GM19238 (cell line): ENCODE results near the gene VTA1.
A peak's percentile ranks its signal among the peaks of the same experiment; 100 is the strongest.
"Not testable (repeated sequence)": the region's sequence is repeated elsewhere in the genome, so short reads cannot be mapped to it uniquely, and the experiment has no call there.

Experiments used
- DNase-seq: peaks from one replicate; pipeline ENCODE4 v3.0.0; 2011; ENCODE audit warnings: low spot score; ENCODE audit not compliant: insufficient read length

The VTA1 gene

GRCh38 chr6:142225115-142225514 is 78.1 kb downstream of the VTA1 start:
- DNase-seq: no peak

DNA sequence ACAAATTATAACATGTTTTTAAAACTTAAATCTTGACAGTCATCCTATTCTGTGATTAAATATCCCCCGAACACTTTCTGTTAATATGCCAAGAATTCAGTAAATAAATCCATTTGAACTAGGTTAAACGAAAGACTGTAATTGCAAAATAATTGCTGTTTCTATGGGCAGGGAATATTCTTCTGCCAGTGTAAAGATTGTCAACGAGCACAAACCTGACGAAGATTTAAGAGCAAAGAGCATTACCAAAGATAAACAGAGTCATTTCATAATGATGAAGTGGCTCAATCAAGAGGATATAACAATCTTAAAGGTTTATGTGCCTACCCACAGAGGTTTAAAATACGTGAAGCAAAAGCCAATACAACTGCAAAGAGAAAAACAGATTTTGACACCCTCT is 78.5 kb downstream of the VTA1 start:
- DNase-seq: no peak

DNA sequence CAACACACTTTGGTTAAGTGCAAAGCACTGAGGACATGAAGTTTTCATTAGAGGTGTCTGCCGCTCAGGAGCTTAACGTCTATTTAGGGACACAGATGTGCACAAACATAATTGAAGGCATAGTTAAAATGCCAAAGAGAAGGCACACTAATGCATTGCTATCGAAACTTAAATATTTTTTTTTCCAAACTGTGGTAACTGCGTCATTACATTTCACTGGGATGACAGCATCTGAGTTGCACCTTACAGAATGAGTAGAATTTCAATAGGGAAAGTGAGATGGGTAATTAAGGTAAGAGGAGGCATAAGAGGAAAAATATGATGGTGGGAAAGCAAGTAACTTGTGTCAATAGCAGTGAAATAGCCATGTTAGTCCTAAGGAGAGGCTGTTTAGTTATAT is 79.7 kb downstream of the VTA1 start:
- DNase-seq: no peak

- not testable (repeated sequence) for DNase-seq
Measured at GRCh38 chr6:142229518-142230270, 82.6 kb downstream of the VTA1 start.

- DNase-seq: not testable (repeated sequence)
Measured at GRCh38 chr6:142232206-142233044, 85.4 kb downstream of the VTA1 start.

DNA sequence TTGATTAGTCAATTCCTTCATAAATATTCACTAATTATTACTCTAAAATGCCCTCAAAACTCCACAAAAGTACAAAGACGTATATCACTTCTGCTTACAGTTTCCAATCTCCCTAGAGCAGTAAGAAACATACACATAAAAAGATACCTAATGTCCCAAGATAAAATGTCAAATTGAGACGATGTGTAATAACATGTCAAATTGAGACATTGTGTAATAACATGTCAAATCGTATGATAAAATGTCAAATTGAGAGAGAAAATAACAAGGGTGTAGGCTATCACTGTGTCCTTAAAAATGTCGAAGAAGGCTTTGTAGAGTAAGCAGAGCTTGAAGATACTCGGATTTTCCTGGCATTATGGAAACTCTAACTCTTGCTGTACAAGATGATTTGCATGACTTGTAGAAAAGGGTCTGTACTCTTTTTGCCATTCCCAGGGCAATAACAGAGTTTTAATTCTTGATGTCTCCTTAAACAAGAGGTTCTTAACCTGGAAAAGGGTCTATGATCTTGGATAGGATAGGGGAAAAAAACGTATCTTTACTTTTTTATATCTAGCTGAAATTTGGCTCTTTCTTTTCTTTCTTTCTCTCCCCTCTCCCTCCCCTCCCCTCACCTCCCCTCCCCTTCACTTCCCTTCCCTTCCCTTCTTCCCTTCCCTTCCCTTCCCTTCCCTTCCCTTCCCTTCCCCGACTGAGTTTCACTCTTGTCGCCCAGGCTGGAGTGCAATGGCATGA is 87.1 kb downstream of the VTA1 start:
- DNase-seq: no peak

- DNase-seq: no peak
Measured at GRCh38 chr6:142235272-142235671, 88.2 kb downstream of the VTA1 start.

DNA sequence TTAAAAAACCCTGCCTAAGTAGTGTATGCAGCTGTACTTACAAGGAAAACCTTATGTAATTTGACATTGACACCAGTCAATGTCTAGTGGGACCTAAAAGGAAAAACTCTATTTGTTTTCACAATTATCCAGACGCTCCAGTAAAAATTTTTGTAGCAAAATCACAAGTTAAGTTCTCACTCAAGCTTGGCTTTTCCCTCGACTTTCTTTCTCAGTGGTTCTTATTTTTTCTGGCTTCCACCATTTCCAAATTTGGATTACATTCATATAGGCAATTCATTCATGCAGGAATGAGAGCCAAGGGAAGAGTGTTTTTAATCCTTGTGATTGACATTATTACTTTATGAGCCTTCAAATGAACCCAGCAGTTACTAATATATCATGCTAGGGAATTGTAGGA is 88.7 kb downstream of the VTA1 start:
- no peak for DNase-seq

- DNase-seq: no peak
Measured at GRCh38 chr6:142236691-142237090, 89.6 kb downstream of the VTA1 start.

DNA sequence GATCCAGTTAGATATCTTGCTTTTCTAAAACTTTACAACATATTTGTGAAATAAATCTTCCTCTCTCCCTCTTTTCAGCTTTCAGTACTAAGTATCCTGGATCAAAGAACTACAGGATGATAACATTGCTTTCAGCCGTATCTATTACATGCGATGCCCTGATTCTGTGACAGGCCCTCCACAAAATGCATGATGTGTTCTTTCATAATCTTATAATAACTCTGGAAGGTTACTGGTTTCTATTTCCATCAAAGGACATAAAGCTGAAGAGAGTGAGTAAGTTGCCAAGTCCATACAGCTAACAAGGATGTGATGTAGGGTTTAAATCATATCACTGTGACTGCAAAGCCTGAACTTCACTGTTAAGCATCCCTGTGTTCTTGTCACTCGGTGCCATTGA is 91.8 kb downstream of the VTA1 start:
- DNase-seq: no peak

DNA sequence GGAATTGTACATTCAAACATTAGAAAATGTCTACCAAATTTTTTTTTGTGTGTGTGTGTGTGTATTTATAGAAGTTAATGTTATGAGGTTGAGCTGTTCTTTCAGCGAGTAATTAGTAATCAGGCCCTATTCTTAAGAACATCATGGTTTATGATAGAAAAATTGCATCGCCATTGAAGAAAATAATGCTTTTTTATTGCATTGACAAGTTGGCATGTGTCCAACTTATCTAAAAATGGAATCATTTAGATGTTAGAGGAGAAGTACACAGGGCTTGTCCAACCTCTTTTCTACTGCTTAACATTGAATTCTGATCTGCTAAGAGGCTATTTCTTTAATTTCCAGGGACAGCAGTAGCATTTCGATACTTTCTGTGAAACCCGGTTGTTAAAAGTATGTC is 93.1 kb downstream of the VTA1 start:
- no peak for DNase-seq

DNA sequence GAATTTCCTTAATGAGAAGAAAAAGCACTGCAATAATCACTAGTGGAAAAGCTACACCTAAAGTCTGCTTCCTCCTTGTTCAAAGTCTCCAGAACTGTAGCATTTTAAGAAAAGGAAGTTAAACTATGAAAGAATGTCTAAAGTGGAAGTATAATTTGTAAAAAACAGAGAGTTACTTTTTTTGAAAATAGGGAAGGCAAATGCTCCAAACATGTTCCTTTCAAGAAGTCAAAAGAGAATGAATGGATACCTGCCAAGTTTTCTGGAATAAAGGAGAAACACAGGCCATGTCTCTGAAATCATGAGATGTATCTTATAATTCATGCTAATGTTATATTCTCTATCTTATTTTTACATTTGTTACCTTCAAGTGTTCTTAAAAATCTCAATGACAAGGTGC is 94.0 kb downstream of the VTA1 start:
- DNase-seq: no peak

GRCh38 chr6:142242269-142242668 is 95.2 kb downstream of the VTA1 start:
- DNase-seq: no peak

- peak; percentile 4 for DNase-seq
Measured at GRCh38 chr6:142246960-142247359, 99.9 kb downstream of the VTA1 start.

DNA sequence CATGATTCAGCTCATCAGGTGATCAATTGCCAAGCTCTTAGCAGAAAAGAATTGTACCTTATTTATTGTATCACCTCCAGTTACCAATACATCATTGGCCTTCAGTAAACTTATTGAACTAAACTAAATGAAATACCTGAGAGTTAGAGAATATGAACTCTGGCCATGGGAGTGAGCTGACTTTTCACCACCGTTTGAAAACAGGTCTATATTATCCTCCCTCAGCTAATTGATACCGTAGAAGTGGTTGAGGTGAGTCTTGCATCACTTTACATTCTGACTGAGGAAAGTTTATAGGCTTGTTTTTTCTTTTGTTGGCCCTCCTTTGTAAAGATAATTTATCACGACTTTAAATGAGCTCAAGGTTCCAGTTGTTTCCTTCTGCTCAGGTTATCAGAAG is 102.2 kb downstream of the VTA1 start:
- DNase-seq: no peak

DNA sequence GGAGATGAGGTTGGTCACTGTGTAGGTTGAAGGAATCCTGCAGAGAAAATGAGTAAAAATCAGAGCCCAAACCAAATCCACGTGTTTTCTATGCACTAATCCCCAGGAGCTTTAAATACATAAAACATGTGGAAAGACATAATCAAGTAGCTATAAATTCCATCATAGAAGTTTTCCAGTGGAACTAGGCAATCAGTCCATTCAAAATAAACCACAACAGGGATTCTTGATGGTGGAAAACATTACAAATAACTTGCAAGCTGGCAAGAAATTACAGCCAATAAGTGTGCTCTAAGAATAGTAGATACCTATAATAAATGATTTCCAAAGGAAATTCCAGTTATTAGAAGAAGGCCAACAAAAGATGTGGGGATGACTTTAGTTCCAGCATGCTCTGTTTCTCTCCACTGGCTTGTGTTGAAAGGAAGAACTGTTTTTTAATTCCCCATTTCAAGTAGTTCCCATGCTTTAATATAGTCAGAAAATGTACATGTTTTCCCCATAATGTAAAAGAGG is 104.9 kb downstream of the VTA1 start:
- no peak for DNase-seq

DNA sequence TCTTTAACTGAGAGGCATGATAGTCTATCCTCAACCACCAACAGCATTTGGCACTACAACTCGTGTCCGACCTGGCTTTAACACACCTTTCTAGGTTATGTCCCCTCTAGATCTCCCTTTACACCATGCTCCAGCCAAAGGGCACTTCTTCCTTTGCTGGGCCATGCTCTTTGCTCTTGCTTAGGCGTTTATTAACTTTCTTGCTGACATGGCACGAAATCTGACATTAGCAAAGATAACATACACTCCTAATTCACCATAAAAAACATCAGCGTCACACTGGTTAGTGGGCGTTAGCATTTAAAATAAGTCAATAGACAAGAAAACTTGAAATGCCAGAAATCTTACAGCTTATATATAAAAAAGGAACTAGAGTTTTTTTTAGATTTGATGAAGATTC is 107.5 kb downstream of the VTA1 start:
- no peak for DNase-seq

DNA sequence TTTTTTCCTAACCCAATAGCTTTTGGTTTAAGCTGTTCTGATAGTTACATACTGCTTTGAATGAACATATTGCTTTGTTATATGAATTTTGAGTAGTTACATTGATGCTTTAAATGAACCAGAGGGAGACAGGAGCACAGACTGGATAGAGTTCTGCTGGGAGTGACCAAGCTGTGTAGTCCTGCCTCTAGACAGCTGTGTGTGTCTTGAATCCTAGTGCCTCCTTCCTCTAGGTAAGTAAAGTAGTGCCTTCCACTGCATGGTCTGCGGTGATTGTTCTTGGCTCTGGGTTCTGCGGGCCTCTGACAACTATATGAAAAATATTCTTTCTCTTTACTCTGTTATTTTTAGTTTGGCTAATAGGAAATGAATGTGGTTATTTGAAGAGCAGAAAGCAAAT is 108.7 kb downstream of the VTA1 start:
- DNase-seq: no peak

- no peak for DNase-seq
Measured at GRCh38 chr6:142258305-142258704, 111.2 kb downstream of the VTA1 start.

GRCh38 chr6:142258757-142259156 is 111.7 kb downstream of the VTA1 start:
- DNase-seq: no peak

DNA sequence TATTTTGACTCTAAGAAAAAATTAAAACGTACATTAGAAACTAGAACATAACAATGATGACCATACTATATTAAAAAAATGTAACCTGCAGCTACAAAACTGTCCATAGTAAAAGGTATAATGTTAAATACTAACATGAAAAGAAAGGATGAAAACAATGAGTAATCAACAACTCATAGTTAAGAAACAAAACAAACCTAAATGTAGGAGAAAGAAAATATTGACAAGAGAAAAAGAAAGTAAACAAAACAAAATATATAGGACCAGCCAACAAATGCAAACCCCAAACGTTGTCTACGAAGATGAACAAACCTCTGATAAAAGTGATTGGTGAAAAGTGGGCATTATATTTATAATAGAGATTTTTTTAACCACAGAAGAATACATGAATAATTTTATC is 113.7 kb downstream of the VTA1 start:
- DNase-seq: no peak

DNA sequence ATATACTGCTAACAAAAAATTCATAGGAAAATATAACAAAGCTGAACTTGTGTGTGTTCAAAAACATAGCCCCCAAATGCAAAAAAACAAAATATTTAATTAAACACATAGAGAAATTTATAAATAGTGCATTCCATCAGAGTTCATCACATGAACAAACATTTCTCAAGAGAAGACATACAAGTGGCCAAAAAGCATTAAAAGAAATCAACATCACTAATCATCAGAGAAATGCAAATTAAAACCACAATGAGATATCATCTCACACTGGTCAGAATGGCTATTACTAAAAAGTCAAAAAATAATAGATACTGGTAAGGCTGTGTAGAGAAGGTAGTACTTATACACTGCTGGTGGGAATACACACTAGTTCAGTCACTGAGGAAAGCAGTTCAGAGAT is 115.2 kb downstream of the VTA1 start:
- DNase-seq: no peak
